ENCODE results near the gene TMC7. TPM values are rescaled to one million over a fixed set of nuclear protein-coding genes. Genes with fewer than 3 reads are reported as not detected.

The TMC7 gene
- total and polyA plus RNA-seq, 2 experiments from 2014 or later: 0.54 to 1.4 TPM

DNA sequence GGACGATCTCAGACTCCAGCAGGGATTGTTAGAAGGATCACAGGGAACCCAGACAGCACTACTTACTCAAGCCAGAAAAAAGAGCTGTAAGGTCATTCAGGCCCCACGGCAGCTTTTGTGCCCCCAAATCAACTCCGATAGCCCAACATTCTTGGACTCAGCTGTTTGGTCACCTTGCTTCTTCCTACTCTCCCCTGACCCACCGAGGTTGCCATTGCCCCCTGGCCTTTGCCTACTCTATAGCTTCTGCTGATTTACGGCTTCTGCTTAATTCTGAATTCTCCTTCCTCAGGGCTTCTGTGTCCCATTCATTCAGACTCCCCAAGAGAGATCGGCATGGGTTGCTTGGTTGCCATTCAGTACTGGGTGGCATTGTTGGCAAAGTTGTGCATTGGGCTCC is 121.4 kb downstream of the TMC7 start:
- no peaks in the 10 kb centered on the region for H4K20me1 ChIP-seq (ENCODE audit: insufficient read depth)
- no peak overlapping the region for H3K4me2 ChIP-seq (ENCODE audit: unreplicated experiment)
- no peaks in the 10 kb centered on the region for H3K36me3 ChIP-seq (ENCODE audit: low read depth)
- H3K4me3 ChIP-seq: no peak overlapping the region
- WGBS, 2 experiments (ENCODE audit: low coverage in 1 of 2, low lambda C conversion rate in 2 of 2, missing lambda C conversion rate in 2 of 2): 78 to 81% methylated on average over 6 of the region's 6 CpGs
- TF ChIP-seq EZH2phosphoT487 (IDR thresholded peaks at IDR 0.05; ENCODE audit: insufficient read depth, low read depth) (no peak), EZH2 (IDR thresholded peaks at IDR 0.05; ENCODE audit: insufficient read depth, poor library complexity, severe bottlenecking) (no peak)
- in situ Hi-C loops (cut with MboI): no loop called here
- no peaks in the 10 kb centered on the region for H3K27me3 ChIP-seq (replicated peaks; ENCODE audit: insufficient read depth)
- H3K9me3 ChIP-seq (ENCODE audit: low read depth): no peaks in the 10 kb centered on the region
- H3K4me1 ChIP-seq (ENCODE audit: insufficient read depth): peaks cover 7% of the 10 kb centered on the region; the same call in 1 of the 2 replicates
- DNase-seq: no peak
- no peaks in the 10 kb centered on the region for H3K9me2 ChIP-seq (ENCODE audit: insufficient read depth)
- H3K79me2 ChIP-seq (ENCODE audit: insufficient read depth): no peaks in the 10 kb centered on the region
- peaks cover 9% of the 10 kb centered on the region; the same call in 1 of the 2 replicates for H3F3A ChIP-seq (ENCODE audit: insufficient read depth)
- no peak overlapping the region for H2AFZ ChIP-seq
- no peak overlapping the region for H3K9ac ChIP-seq
- H3K27ac ChIP-seq: no peak overlapping the region

DNA sequence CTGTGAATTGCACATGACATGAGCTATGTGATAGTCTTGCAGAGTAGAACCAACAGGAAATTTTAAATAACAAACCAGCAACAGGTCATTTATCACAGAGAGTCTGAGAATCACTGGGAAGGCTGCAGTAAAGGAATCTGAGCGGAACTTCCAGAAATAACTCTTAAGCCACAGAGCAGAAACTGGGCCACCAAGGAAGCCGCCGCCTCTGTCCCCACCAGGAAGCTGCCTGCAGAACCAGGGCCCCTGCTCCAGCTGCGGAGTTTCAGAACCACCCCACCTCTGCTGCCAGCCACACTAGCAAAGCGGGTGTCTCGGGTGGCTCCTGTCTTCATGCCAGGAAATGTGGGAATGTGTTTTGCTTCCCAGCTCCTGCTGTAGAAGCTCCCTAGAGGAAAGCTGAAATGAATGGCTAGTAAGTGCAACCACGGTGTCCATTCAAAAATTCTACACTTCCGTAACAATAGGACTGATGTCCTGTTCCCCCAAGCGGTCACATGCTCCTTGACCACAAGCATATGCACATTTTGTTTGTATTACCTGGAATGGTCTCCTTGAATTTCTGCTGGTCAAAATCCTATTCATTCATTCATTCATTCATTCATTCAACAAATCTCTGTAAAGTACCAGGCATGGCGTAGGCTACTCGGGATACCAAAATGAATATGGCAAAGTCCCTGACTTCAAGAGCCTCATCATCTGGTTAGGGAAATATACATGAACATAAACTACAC is 122.3 kb downstream of the TMC7 start:
- H3K9me2 ChIP-seq (ENCODE audit: insufficient read depth): no peaks in the 10 kb centered on the region
- H2AFZ ChIP-seq: no peak overlapping the region
- peaks cover 9% of the 10 kb centered on the region; the same call in 1 of the 2 replicates for H3F3A ChIP-seq (ENCODE audit: insufficient read depth)
- no peak overlapping the region for H3K9ac ChIP-seq
- peaks cover 7% of the 10 kb centered on the region; the same call in 1 of the 2 replicates for H3K4me1 ChIP-seq (ENCODE audit: insufficient read depth)
- no peak overlapping the region for H3K4me2 ChIP-seq (ENCODE audit: unreplicated experiment)
- H3K9me3 ChIP-seq (ENCODE audit: low read depth): no peaks in the 10 kb centered on the region
- in situ Hi-C loops (cut with MboI): no loop called here
- H3K79me2 ChIP-seq (ENCODE audit: insufficient read depth): no peaks in the 10 kb centered on the region
- WGBS, 2 experiments (ENCODE audit: low coverage in 1 of 2, low lambda C conversion rate in 2 of 2, missing lambda C conversion rate in 2 of 2): 76 to 78% methylated on average over 11 of the region's 11 CpGs
- no peaks in the 10 kb centered on the region for H4K20me1 ChIP-seq (ENCODE audit: insufficient read depth)
- no peak for TF ChIP-seq EZH2phosphoT487 (IDR thresholded peaks at IDR 0.05; ENCODE audit: insufficient read depth, low read depth)
- no peak for TF ChIP-seq EZH2 (IDR thresholded peaks at IDR 0.05; ENCODE audit: insufficient read depth, poor library complexity, severe bottlenecking)
- DNase-seq: no peak
- no peaks in the 10 kb centered on the region for H3K27me3 ChIP-seq (replicated peaks; ENCODE audit: insufficient read depth)
- H3K4me3 ChIP-seq: no peak overlapping the region
- no peaks in the 10 kb centered on the region for H3K36me3 ChIP-seq (ENCODE audit: low read depth)
- H3K27ac ChIP-seq: no peak overlapping the region

DNA sequence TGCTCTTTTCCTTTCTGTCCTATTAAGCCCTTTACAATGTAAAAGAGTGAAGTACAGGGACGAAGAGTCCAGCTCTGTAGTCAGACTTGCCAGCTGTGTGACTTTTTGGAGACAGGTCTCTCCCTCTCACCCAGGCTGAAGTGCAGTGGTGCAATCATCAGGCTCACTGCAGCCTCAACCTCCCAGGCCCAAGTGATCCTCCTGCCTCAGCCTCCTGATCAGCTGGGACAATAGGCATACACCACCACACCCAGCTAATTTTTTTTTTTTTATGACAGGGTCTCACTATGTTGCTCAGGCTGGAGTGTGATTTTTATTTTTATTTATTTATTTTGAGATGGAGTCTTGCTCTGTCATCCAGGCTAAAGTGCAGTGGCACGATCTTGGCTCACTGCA is 122.9 kb downstream of the TMC7 start:
- H3K9me3 ChIP-seq (ENCODE audit: low read depth): no peaks in the 10 kb centered on the region
- H3K79me2 ChIP-seq (ENCODE audit: insufficient read depth): no peaks in the 10 kb centered on the region
- in situ Hi-C loops (cut with MboI): no loop called here
- H3F3A ChIP-seq (ENCODE audit: insufficient read depth): peaks cover 9% of the 10 kb centered on the region; the same call in 1 of the 2 replicates
- no peak overlapping the region for H3K9ac ChIP-seq
- no peaks in the 10 kb centered on the region for H4K20me1 ChIP-seq (ENCODE audit: insufficient read depth)
- no peak overlapping the region for H3K4me2 ChIP-seq (ENCODE audit: unreplicated experiment)
- TF ChIP-seq EZH2phosphoT487 (IDR thresholded peaks at IDR 0.05; ENCODE audit: insufficient read depth, low read depth): no peak
- TF ChIP-seq EZH2 (IDR thresholded peaks at IDR 0.05; ENCODE audit: insufficient read depth, poor library complexity, severe bottlenecking): no peak
- no peak overlapping the region for H3K27ac ChIP-seq
- no peak for DNase-seq
- H2AFZ ChIP-seq: no peak overlapping the region
- H3K9me2 ChIP-seq (ENCODE audit: insufficient read depth): no peaks in the 10 kb centered on the region
- H3K4me3 ChIP-seq: no peak overlapping the region
- 88 to 94% methylated on average over 2 of the region's 2 CpGs for WGBS, 2 experiments (ENCODE audit: low coverage in 1 of 2, low lambda C conversion rate in 2 of 2, missing lambda C conversion rate in 2 of 2)
- H3K36me3 ChIP-seq (ENCODE audit: low read depth): no peaks in the 10 kb centered on the region
- H3K27me3 ChIP-seq (replicated peaks; ENCODE audit: insufficient read depth): no peaks in the 10 kb centered on the region
- H3K4me1 ChIP-seq (ENCODE audit: insufficient read depth): peaks cover 7% of the 10 kb centered on the region; the same call in 1 of the 2 replicates

DNA sequence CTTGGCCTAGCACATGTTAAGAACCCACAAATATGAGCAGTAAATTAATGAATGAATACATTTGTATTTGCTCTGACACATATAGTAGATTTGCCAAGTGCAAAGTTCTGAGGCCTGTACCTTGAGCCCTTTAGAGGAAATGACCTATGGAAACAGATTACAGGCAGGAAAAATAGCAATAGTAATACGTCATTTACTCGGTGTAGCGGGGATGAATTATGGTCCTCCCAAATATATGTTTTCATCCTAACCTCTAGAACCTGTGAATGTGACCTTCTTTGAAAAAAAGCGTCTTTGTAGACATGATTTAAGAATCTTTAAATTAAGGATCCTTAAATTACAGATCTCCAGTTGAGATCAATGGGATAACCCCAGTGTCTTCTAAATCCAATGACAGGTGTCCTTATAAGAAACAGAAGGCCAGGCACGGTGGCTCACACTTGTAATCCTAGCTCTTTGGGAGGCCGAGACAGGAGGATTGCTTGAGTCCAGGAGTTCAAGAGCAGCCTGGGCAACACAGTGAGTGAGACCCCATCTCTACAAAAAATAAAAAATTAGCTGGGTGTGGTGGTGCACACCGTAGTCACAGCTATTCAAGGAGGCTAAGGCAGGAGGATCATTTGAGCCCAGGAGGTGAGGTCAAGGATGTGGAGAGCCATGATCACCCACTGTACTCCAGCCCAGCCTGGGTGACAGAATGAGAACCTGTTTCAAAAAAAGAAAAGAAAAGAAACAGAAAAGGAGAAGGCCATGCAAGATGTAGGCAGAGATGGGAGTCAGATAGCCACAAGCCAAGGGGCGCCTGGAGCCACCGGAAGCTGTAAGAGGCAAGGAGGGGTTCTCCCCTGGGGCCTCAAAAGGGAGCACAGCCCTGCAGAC is 124.9 kb downstream of the TMC7 start:
- 90 to 91% methylated on average over 9 of the region's 9 CpGs for WGBS, 2 experiments (ENCODE audit: low coverage in 1 of 2, low lambda C conversion rate in 2 of 2, missing lambda C conversion rate in 2 of 2)

More for the DNA sequence above, 124.9 kb downstream of the TMC7 start:
- peaks cover 7% of the 10 kb centered on the region; the same call in 1 of the 2 replicates for H3K4me1 ChIP-seq (ENCODE audit: insufficient read depth)
- H3K27ac ChIP-seq: no peak overlapping the region
- H3K9me2 ChIP-seq (ENCODE audit: insufficient read depth): no peaks in the 10 kb centered on the region
- DNase-seq: no peak
- peaks cover 9% of the 10 kb centered on the region; the same call in 1 of the 2 replicates for H3F3A ChIP-seq (ENCODE audit: insufficient read depth)
- no peak overlapping the region for H2AFZ ChIP-seq
- H3K4me2 ChIP-seq (ENCODE audit: unreplicated experiment): no peak overlapping the region
- H3K79me2 ChIP-seq (ENCODE audit: insufficient read depth): no peaks in the 10 kb centered on the region
- H3K27me3 ChIP-seq (replicated peaks; ENCODE audit: insufficient read depth): no peaks in the 10 kb centered on the region
- H3K9me3 ChIP-seq (ENCODE audit: low read depth): no peaks in the 10 kb centered on the region
- no peak for TF ChIP-seq EZH2 (IDR thresholded peaks at IDR 0.05; ENCODE audit: insufficient read depth, poor library complexity, severe bottlenecking)
- TF ChIP-seq EZH2phosphoT487 (IDR thresholded peaks at IDR 0.05; ENCODE audit: insufficient read depth, low read depth): no peak
- in situ Hi-C loops (cut with MboI): no loop called here
- H3K9ac ChIP-seq: no peak overlapping the region
- H3K36me3 ChIP-seq (ENCODE audit: low read depth): no peaks in the 10 kb centered on the region
- H4K20me1 ChIP-seq (ENCODE audit: insufficient read depth): no peaks in the 10 kb centered on the region
- no peak overlapping the region for H3K4me3 ChIP-seq

All from GM23248 (cell line).